Activated T-helper 9 cell treated with anti-CD3 and anti-CD28 coated beads, Interleukin-2, amount 50 U/mL, for 16 hours (primary cell): ENCODE measurements around the gene MAP7.
"Not testable (repeated sequence)": the region's sequence is repeated elsewhere in the genome, so short reads cannot be mapped to it uniquely, and the experiment has no call there.

Experiments used
- DNase-seq: peaks from one replicate; pipeline ENCODE4 v3.0.0-alpha.2; 2020; ENCODE audit warnings: low read depth

The MAP7 gene

GRCh38 chr6:136550330-136551071 is at the start of gene MAP7:
Gene MAP7 (minus strand): TSS chr6:136550422. CDS start chr6:136550408, 14 bp downstream.
- peak; percentile 57 for DNase-seq

- DNase-seq, result no peak
These were observed 49.2 kb upstream of the MAP7 start for GRCh38 chr6:136599329-136600011.

GRCh38 chr6:136598048-136598447 is 47.8 kb upstream of the MAP7 start:
- DNase-seq, result no peak

GRCh38 chr6:136594671-136595070 is 44.4 kb upstream of the MAP7 start:
- no peak for DNase-seq

- DNase-seq, result peak; percentile 5
These were observed 43.7 kb upstream of the MAP7 start for GRCh38 chr6:136593748-136594490.

- no peak for DNase-seq
These were observed 42.9 kb upstream of the MAP7 start for GRCh38 chr6:136592930-136593673.

GRCh38 chr6:136591617-136592016 is 41.4 kb upstream of the MAP7 start:
- DNase-seq, result no peak

- not testable (repeated sequence) for DNase-seq
These were observed 40.6 kb upstream of the MAP7 start for GRCh38 chr6:136590846-136591245.

- DNase-seq, result no peak
These were observed 37.3 kb upstream of the MAP7 start for GRCh38 chr6:136587527-136587926.

- no peak for DNase-seq
These were observed 36.1 kb upstream of the MAP7 start for GRCh38 chr6:136586295-136586694.

GRCh38 chr6:136585523-136585922 is 35.3 kb upstream of the MAP7 start:
- not testable (repeated sequence) for DNase-seq

GRCh38 chr6:136584290-136584689 is 34.1 kb upstream of the MAP7 start:
- not testable (repeated sequence) for DNase-seq

GRCh38 chr6:136582711-136583471 is 32.7 kb upstream of the MAP7 start:
- no peak for DNase-seq

GRCh38 chr6:136579800-136580199 is 29.6 kb upstream of the MAP7 start:
- DNase-seq, result no peak

GRCh38 chr6:136576821-136577220 is 26.6 kb upstream of the MAP7 start:
- no peak for DNase-seq

GRCh38 chr6:136571496-136571895 is 21.3 kb upstream of the MAP7 start:
- DNase-seq, result no peak

GRCh38 chr6:136571065-136571464 is 20.8 kb upstream of the MAP7 start:
- no peak for DNase-seq

GRCh38 chr6:136568129-136568528 is 17.9 kb upstream of the MAP7 start:
- no peak for DNase-seq

GRCh38 chr6:136567688-136568087 is 17.5 kb upstream of the MAP7 start:
- no peak for DNase-seq

GRCh38 chr6:136566851-136567250 is 16.6 kb upstream of the MAP7 start:
- DNase-seq, result no peak

- DNase-seq, result no peak
These were observed 15.8 kb upstream of the MAP7 start for GRCh38 chr6:136566007-136566487.
